ENCODE data around the gene SERINC2.

The SERINC2 gene

DNA sequence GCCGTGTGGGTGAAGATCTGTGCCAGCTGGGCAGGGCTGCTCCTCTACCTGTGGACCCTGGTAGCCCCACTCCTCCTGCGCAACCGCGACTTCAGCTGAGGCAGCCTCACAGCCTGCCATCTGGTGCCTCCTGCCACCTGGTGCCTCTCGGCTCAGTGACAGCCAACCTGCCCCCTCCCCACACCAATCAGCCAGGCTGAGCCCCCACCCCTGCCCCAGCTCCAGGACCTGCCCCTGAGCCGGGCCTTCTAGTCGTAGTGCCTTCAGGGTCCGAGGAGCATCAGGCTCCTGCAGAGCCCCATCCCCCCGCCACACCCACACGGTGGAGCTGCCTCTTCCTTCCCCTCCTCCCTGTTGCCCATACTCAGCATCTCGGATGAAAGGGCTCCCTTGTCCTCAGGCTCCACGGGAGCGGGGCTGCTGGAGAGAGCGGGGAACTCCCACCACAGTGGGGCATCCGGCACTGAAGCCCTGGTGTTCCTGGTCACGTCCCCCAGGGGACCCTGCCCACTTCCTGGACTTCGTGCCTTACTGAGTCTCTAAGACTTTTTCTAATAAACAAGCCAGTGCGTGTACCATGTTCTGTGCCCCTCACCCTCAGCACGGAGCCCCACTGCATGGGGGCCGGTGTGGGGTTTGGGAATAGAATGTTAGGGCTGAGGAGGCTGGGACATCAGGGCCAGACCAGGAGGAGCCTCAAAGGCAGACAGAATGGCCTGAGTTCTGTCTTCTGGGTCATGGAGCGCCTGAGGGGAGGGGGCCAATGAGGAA is 21.3 kb downstream of the SERINC2 start:
- DNase-seq (ENCODE audit: low spot score) = no peak

DNA sequence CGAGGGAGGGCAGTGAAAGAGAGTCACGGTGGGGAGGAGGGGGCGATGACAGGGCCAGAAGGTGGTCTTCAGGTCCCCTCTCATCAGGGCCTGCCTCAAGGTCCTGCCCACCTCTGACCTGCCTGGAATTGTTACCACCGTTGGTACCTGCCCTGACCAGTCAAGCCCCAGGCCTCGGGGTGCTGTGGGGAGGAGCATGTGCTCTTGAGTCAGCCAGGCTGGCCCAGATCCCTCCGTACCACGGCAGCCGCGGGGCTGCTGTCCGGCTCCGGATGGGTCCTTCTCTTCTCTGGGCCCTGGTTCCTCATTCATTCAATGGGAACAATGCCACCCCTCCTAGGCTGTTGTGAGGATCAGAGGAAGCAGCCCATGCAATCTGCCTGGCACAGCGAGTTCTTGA is 22.0 kb downstream of the SERINC2 start:
- DNase-seq (ENCODE audit: low spot score) = no peak

DNA sequence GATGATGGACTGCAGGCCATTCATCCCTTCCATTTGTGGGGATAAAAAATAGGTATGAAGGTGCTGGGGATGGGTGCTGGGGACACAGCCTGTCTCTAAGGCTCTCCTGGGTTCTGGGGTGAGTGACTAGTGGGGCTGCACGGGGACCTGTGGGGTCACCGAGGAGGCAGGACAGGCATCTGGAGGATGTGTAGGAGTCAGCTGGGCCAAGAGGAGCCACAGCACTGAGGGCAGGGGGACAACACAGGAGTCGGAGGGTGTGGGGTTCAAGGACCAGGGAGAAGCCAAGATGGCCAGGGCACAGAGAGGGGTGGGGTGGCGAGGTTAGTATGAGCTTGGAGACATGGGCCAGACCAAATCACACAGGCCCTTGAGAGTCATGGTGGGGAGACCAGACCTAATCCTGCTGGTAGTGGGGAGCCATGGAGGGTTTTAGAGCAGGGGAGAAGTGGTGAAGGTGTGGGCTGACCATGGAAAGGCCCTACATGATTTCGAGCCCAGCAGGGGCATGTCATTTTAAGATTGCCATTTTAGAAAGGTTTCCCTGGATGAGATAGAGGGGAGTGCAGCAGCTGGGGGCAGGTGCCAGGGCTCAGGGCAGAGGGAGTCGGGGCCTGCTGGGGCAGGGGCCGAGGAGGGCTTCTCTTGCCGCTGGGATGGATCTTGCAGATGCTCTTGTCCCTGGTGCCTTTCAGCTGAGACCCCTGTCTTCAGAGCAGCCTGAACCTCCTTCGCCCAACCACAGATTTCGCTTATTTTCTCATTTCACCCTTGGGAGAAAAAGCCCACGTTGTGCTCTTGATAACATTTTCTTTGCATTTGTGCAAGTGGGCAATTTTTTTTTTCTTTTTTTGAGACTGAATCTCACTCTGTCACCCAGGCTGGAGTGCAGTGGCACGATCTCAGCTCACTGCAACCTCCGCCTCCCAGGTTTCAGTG is 22.7 kb downstream of the SERINC2 start:
- no peak for DNase-seq (ENCODE audit: low spot score)

DNA sequence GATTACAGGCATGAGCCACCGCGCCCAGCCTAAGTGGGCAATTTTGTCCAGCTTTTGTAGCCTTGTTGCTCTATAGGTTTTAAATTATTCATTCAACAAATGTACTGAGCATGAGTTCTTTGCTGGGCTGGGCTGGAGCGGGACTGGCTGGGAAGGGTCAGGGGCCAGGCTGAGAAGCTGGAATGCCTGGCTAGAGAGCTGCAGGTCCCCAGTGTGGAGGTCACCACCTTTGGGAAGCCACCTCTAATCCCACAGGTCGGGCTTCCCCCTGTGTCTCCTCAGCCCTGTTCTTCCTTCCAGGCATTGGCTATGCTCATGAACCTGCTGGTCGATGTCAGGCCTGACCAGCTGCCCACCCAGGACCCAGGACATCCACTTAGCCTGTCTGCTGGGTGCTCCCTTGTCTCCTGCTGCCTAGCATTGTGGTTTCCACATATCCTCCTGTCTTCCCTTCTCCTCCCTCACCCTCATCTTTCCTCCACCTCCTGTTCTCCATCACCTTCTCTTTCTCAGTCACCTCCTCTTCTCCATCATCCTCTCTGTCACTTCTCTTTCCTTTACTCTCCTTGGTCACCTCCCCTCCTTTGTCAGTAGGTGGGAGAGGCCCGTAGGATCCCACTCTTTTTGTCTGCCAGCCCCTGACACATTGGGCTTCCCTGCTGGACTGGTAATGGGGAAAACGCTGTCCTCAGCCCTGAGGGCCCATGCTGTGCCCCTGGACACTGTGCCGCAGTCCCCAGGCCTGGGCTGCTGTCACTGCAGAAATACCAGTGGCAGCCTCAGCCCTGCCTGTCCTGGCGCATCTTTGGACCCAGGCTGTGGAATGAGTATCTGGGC is 23.8 kb downstream of the SERINC2 start:
- DNase-seq (ENCODE audit: low spot score) = no peak

DNA sequence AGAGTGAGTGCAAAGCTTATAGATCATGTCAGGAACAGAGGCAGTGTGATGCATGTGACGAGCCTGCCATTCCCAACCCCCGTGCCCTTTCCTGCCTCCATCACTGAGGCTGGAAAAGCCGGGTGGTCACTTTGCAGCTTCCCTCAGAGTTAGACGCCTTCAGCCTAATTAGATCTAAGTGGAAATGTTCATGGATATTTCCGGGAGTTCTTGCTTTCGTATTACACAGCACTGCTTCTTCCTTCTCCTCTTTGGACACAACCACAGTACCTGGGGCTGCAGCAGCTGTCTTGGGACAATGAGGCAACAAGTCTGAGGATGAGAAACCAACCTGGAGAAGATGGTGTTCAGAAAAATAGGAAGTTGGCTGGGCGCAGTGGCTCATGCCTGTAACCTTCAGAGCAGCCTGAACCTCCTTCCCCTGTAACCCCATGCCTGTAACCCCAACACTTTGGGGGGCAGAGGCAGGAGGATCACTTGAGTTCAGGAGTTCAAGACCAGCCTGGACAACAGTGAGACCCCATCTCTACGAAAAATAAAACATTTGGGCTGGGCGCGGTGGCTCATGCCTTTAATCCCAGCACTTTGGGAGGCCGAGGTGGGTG is 24.5 kb downstream of the SERINC2 start:
- DNase-seq (ENCODE audit: low spot score) = no peak

DNA sequence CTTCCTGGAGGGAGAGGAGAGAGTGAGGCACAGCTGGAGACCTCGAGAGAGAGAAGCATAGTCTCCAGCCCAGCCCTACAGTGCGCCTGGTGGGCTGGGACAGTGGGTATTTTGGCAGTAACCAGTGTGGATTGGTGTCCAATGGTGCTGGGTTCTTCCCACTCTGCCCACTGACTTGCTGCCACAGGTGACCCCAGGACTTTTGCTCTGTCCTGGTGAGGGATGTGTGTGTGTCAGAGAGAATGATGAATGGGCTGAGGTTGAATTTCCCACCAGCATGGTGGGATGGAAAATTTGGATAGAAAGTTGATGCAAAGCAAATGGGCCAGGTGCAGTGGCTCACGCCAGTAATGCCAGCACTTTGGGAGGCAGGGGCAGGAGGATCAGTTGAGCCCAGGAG is 26.3 kb downstream of the SERINC2 start:
- DNase-seq (ENCODE audit: low spot score) = no peak

DNA sequence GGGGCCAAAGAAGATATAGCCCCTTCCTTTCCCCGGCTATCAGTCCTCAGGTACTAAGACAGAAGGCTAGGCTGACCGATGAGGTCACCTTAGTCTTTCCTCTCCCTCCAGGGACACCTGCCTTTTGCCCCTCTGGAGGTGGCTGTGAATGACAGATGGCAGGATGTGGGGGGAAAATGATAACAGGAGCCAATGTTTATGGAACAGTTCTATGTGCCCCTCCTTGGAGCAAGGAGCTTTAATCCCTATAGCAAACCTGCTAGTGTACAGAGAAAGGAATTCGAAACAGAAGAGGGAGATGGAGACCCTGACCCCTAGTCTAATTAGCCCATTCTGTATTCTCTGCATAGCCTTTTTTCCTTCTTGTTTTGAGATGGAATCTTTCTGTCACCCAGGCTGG is 28.1 kb downstream of the SERINC2 start:
- DNase-seq (ENCODE audit: low spot score) = no peak

DNA sequence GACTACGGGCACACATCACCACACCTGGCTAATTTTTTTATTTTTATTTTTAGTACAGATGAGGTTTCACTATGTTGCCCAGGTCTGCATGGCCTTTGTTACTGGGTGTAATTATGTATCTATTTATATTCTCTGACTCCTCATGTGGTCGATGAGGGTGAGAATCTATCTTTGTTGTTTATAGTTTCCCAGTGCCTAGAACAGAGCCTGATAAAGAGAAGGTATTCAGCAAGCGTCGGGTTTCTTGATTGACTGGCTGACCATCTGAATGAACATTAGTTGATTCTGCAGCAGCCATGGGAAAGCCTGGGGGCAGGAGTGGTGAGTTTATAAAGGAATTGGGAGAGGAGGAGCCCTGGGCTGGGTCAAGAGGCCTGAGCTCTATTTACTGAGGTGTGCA is 28.5 kb downstream of the SERINC2 start:
- DNase-seq (ENCODE audit: low spot score) = no peak

DNA sequence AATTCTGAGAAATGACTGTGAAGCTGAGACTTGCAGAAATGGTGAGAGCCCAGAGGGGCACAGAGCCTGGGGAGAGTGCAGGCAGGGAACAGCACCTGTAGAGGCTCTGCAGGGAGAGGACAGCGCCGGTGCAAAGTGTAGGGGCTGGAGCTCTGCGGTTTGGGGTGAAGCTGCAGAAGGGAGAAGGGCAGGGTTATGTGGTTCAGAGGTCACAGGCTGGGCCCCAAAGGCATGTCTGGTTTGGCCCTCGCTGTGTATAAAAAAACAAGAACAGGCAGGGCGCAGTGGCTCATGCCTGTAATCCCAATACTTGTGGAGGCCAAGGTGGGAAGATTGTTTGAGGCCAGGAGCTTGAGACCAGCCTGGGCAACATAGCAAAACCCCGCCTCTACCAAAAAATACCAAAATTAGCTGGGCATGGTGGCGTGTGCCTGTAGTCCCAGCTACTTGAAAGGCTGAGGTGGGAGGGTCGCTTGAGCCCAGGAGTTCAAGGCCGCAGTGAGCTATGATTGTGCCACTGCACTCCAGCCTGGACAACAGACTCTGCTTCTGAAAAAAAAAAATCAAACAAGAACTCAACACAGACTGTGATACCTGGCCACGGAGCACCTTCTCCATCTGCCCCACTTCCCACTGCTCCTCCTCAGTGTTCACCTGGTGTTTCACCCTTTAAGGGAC is 29.1 kb downstream of the SERINC2 start:
- DNase-seq (ENCODE audit: low spot score) = no peak

DNA sequence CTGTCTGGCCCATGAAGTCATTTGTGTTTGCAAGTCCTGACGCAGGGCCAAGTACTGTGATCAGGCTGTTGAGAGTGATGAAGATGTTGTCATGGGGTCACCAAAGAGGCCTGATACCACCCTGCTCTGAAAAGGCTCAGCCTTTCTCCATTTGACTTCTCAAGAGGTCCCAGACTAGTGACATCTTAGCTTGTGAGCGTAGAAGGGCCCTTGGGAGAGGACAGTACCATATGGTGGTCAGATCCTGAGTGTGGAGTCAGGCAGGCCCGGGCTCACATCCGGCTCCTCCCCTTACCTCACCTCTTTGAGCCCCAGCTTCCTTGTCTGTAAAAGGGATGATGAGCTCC is 29.6 kb downstream of the SERINC2 start:
- no peak for DNase-seq (ENCODE audit: low spot score)

DNA sequence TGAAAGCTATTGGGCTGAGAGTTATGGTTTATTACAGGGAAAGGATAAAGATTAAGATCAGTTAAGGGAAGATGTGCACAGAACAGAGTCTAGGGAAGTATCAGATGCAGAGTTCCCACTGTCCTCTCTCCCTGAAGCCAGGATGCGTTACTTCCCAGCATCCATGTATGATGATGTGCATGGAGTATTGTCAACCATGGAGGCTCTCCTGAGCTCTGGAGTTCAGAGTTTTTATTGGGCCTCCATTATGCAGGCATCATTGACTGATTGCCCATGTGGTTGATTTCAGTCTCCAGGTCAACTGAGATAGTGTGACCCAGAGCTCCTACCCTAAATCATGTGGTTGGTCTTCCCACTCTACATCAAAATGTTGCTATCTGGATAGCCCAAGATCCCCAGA is 30.7 kb downstream of the SERINC2 start:
- no peak for DNase-seq (ENCODE audit: low spot score)

DNA sequence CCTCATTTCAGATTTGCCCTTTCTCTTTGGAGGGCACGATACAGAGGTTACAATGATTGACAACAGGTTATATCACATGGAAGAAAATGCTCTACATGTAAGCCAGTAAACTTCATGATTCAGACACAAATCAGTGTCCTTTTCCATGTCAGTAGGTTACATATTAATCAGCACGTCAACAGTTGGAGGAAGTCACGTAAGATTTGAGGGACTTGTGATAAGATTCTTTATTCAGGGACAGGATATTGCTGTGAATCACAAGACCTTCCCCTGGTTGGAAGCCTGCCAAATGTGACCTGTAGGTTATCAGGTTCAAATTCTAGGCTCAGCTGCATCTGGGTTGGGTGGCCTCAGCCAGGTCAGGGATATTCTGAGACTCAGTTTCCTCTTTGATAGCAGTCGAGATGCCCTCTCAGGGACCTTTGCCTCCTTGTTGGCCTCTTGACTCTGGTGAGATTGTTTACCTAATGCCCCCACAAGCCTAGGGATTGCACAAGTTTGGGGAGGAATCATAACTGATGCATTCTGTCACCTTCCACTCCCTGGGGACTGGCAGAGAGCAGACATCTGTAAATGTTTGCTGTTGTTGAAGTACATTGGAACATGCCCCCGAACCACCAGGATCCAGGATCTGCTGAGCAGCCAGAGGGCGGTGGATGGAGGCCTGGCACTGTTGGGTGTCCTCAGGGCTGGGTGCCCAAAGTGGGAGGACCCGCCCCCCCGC is 31.9 kb downstream of the SERINC2 start:
- no peak for DNase-seq (ENCODE audit: low spot score)

DNA sequence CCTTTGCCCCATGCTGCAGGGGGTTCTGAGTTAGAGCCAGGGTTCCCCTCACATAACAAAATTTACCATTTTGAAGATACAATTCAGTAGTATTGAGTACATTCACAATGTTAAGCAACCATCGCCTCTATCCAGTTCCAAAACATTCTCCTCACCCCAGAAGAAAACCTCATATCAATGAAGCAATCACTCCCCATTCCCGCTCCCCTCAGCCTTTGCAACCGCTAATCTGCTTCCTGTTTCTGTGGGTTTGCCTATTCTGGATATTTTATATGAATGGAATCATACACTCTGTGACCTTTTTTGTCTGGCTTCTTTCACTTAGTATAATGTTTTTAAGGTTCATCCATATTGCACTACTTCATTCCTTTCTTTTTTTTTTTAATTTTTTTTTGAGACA is 32.9 kb downstream of the SERINC2 start:
- no peak for DNase-seq (ENCODE audit: low spot score)

DNA sequence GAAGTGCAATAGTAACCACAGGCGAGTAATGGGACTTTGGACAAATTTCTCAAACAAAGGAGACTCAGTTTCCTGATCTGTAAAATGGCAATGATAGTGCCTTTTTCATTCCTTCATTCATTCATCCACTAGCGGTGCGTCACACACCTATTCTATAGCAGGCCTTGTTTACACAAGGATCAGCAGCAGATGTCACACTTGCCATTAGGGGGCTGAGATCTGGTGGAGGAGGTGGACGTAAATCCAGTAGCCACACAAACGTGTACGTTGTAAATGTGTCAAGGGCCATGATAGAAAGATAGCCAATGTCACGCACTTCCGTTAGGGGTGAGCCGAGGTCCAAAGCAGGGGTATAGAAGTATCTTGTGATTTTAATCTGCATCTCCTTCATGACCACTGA is 34.2 kb downstream of the SERINC2 start:
- no peak for DNase-seq (ENCODE audit: low spot score)

DNA sequence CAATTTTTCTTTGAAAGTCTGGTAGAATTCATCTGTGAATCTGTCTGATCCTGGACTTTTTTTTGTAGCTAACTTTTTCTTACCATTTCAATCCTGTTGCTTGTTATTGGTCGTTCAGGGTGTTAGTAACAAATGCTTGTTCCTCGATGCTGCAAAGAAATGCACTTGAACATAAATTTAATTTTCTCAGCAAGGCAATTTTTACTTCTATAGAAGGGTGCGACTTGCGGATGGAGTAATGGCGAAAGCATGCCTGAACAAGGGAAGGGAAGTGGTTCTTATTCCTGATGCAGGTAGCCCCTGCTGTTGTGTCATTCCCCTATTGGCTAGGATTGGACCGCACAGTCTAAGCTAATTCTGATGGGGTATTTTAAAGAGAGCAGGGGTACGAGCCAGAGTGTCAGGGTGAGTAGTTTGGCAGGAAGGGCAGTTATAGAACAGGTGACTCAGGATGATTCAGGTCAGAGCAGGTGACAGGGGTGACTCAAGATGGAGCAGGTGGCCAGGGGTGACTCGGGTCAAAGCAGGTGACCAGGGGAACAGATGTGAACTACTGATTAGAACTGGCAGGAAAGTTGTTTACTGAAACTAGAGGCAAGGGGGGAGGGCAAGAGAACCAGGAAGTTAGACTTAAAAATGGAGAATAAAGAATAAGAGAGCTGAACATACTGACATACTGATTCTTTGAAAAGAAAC is 40.5 kb downstream of the SERINC2 start:
- no peak for DNase-seq (ENCODE audit: low spot score)

DNA sequence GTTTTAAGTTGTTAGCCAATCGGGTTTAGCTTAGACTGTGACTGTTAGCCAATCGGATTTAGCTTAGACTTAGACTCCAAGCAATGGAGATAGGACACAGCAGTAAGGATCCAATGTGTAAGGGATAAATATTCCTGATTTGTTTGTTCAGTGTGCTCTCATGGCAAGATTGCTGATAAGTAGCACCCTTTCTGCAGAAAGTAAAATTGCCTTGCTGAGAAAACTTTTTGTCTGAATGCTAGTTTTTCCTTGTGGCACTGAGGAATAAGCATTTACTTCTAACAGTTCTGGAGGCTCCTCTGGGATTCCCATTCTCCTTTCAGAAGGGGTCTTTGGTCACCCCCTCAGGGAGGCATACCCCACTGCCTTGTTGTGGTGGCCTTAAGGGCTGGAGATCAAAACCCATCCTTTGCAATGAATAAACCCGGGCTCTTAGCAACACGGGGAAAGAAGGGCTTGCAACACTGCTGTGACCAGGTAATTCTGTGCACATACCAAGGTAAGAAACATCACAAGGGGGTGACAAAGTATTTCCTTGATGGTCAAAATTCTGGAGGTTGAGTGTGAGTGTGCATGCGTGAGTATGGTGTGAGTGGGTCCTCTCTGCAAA is 45.4 kb downstream of the SERINC2 start:
- no peak for DNase-seq (ENCODE audit: low spot score)

DNA sequence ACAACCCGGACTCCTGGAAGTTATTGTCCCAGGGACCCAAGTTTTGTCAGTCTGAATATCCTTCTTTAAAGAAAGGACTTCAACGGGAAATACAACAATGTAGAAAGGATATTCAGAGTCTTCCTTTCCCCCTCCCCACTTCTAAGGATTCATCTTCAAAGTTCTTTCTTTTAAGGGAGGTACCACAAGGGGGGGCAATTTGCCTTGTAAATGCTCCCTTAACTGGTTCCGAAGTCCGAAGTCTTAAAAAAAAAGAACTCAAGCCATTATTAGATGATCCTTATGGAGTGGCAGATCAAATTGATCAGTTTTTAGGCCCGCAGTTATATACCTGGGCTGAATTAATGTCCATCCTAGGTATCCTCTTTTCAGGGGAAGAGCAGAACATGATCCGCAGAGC is 47.0 kb downstream of the SERINC2 start:
- no peak for DNase-seq (ENCODE audit: low spot score)

DNA sequence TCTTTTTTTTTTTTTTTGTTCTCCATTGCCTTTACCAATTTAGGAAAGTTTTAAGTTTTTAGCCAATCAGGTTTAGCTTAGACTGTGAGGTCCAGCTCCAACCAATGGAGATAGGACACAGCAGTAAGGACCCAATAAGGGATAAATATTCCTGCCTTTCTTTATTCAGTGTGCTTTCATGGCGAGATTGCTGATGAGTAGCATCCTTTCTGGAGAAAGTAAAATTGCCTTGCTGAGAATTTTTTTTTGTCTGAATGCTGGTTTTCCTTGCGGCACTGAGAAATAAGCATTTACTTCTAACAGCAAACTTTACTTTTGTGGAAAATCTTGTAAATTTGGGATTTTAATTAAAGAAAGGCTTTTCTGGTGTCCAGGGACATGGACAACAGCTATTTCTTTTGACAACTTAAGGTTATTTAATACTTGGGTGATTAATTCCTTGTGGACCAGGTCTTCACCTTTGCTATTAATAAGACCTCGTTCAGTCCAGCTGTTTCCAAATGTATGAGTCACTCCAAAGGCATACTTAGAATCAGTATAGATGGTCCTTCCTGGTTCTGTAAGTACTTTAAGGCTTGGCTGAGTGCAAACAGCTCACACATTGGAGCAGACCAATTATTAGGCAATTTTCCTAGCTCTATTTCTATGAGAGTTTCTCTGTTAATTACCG is 54.1 kb downstream of the SERINC2 start:
- no peak for DNase-seq (ENCODE audit: low spot score)

DNA sequence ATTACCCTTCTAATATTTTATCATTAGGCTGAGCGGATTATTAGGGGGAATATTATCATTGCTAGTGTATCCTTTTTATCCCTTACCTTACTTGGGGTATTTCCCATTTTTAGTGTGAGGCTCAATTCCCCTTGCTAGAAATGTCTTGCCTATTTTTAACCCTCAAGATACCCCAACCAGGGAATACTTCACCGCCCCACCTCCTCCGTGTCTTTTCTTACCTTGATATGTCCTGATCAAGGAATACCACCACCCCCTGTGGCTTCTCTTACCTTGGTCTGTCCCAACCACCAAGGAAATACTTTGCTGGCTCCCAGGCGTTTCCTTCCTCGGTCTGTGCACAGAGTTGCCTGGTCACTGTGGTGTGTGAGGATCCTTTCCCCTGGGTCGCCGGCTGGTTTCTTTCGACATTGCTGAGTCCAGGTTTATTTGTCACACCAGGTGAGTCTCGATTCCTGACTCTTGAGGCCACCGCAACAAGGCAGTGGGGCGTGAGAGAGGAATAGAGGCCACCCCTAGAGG is 57.8 kb downstream of the SERINC2 start:
- no peak for DNase-seq (ENCODE audit: low spot score)
